GM23248 (cell line): ENCODE data around the gene ACO2.

ENCODE experiments used
- EZH2 ChIP-seq: fragments of 200-600 bp; sonication (generic); IDR thresholded peaks from 2 replicates; pipeline ENCODE4 v1.6.1; 2018; ENCODE audit warnings: antibody characterized with exemption, mild to moderate bottlenecking; ENCODE audit not compliant: insufficient read depth, poor library complexity, severe bottlenecking
- EZH2phosphoT487 ChIP-seq: fragments of 200-600 bp; sonication (generic); IDR thresholded peaks from 2 replicates; pipeline ENCODE4 v1.6.1; 2018; ENCODE audit warnings: antibody characterized with exemption, moderate library complexity, mild to moderate bottlenecking, low read depth; ENCODE audit not compliant: insufficient read depth

DNA sequence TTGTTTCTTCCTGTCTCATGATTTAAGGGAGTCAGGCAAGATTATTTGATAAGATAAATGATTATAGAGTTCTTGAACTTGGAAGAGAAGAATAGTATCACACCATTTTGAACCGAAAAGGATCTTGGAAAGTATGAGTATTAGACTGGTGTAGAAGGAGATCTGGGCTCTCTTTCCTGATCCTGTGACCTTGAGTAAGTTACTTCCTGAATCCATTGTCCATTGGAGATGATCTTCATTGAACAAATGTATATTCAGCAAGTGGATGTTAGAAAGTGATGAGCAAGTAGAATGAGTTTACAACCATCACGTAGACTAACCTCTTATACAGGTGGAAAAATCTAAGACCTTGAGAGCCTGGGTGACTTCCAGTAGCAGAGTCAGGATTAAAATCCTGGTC is 2.0 kb downstream of the ACO2 start:
- TF ChIP-seq EZH2 (no peak), EZH2phosphoT487 (no peak)
